Type B pancreatic cell (in vitro differentiated cells): Measurements from ENCODE around the gene PRKAR2A. TPM values are rescaled to one million over a fixed set of nuclear protein-coding genes. Genes with fewer than 3 reads are reported as not detected.
"Not testable (repeated sequence)": the region's sequence is repeated elsewhere in the genome, so short reads cannot be mapped to it uniquely, and the experiment has no call there.

Source experiments
- DNase-seq: peaks from one replicate; pipeline ENCODE4 v3.0.0; 2021; ENCODE audit warnings: mixed read lengths; ENCODE audit not compliant: unreplicated experiment; ENCODE audit errors: extremely low spot score
- H3K27ac Mint-ChIP-seq: 2 replicates; pipeline ENCODE4 v1.8.0; 2021; ENCODE audit warnings: mild to moderate bottlenecking, mixed read lengths
- H3K27me3 Mint-ChIP-seq: 2 replicates; pipeline ENCODE4 v1.8.0; 2021; ENCODE audit warnings: mixed read lengths
- H3K36me3 Mint-ChIP-seq: 2 replicates; pipeline ENCODE4 v1.8.0; 2021; ENCODE audit warnings: mixed read lengths
- H3K4me1 Mint-ChIP-seq: one replicate; pipeline ENCODE4 v1.8.0; 2021; ENCODE audit warnings: mixed read lengths; ENCODE audit not compliant: unreplicated experiment
- H3K4me3 Mint-ChIP-seq: 2 replicates; pipeline ENCODE4 v1.8.0; 2021; ENCODE audit warnings: mild to moderate bottlenecking, mixed read lengths
- H3K9me3 Mint-ChIP-seq: 2 replicates; pipeline ENCODE4 v1.8.0; 2021; ENCODE audit warnings: mixed read lengths
- total RNA-seq: library from RNA; stranded (reverse); gene quantifications from 2 replicates; pipeline ENCODE4 v1.2.1, GENCODE V29; 2021; ENCODE audit warnings: low replicate concordance
- TF ChIP-seq, protein P1 (sequence below): fragments of 200-600 bp; sonication (generic); conservative IDR thresholded peaks from 2 replicates; pipeline ENCODE4 v1.5.0; 2021; ENCODE audit warnings: antibody characterized with exemption, mild to moderate bottlenecking

The PRKAR2A gene
- total RNA-seq, 1 donor from 2014 or later, result 44.1 TPM

DNA sequence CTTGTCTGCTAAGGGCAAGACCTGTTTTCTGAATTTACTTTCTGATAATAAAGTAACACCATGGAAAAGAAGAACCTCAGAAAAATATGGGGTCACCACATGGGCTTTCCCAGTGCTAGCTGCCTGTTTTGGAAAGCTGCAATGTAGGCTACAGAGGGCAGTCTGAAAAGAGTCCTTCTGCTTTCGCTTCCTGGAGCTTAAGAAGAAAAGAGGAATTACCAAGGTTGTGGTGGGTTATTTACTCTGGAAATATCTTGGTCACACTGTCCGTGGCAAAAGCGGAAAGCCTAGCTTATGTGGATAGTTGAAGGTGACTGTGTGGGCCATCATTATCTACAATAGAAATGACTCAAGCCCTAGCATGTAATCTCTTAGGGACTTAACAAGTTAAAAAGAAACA, 98.9 kb downstream of the PRKAR2A start:
- Mint-ChIP-seq H3K9me3 (no peaks in the 10 kb centered on the region), H3K4me1 (peaks cover 8% of the 10 kb centered on the region), H3K27ac (no peak overlapping the region), H3K4me3 (no peak overlapping the region), H3K27me3 (no peaks in the 10 kb centered on the region), H3K36me3 (peaks cover 8% of the 10 kb centered on the region)
- TF ChIP-seq, protein P1, sequence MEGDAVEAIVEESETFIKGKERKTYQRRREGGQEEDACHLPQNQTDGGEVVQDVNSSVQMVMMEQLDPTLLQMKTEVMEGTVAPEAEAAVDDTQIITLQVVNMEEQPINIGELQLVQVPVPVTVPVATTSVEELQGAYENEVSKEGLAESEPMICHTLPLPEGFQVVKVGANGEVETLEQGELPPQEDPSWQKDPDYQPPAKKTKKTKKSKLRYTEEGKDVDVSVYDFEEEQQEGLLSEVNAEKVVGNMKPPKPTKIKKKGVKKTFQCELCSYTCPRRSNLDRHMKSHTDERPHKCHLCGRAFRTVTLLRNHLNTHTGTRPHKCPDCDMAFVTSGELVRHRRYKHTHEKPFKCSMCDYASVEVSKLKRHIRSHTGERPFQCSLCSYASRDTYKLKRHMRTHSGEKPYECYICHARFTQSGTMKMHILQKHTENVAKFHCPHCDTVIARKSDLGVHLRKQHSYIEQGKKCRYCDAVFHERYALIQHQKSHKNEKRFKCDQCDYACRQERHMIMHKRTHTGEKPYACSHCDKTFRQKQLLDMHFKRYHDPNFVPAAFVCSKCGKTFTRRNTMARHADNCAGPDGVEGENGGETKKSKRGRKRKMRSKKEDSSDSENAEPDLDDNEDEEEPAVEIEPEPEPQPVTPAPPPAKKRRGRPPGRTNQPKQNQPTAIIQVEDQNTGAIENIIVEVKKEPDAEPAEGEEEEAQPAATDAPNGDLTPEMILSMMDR, result no peak
- no peak for DNase-seq

DNA sequence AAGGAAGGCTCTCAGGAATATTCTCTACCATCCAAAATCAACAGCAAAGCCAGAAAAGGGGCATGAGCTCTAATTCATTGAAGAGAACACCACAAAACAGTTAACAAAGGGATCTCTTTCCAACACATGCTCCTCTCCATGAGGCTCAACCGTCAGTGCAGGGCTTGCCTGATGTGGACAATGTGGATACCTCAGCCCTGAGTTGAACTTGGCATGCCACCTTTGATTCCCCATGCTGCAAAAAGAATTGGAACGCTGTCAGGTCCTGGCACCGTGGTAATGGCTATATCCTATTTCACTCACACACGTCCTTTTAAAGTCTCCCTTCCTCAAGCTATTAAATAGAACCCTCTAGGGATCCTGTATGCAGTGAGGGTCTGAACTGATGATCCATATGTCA, 100.0 kb downstream of the PRKAR2A start:
- TF ChIP-seq, protein P1, result no peak
- Mint-ChIP-seq H3K27me3 (no peaks in the 10 kb centered on the region), H3K27ac (peak overlapping the region; percentile 26), H3K9me3 (no peaks in the 10 kb centered on the region), H3K4me1 (peaks cover 8% of the 10 kb centered on the region), H3K36me3 (peaks cover 5% of the 10 kb centered on the region), H3K4me3 (no peak overlapping the region)
- DNase-seq, result no peak

DNA sequence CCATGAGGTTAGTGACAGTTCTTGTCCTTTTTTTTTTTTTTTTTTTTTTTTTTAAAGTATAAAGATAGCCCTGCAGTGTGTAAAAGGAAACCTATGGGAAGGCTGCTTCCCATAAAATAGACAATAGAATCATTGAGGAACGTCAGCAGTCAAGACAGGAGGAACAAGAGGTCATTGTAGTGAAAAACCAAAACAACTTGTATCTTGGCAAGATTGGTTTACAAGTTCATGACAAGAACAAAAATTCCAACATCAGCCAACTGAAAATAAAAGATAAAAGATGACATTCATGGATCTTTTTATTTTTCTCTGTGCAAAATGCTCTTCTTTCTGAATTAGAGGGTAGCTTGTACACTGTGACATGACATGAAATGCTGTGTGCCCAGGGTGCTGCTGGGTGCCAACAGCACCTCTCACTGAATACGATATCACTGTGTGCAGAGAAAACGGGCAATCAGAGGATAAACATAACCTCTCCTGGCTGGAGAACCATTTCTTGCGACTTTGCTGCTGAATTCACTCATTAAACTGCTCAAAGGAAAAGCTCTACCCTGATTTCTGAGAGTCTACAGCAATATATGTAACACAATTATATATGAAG, 100.6 kb downstream of the PRKAR2A start:
- H3K4me1 Mint-ChIP-seq, result peaks cover 8% of the 10 kb centered on the region
- DNase-seq, result no peak
- peak overlapping the region; percentile 26 for H3K27ac Mint-ChIP-seq
- TF ChIP-seq, protein P1, result no peak
- H3K36me3 Mint-ChIP-seq, result peaks cover 5% of the 10 kb centered on the region
- no peak overlapping the region for H3K4me3 Mint-ChIP-seq
- H3K9me3 Mint-ChIP-seq, result no peaks in the 10 kb centered on the region
- H3K27me3 Mint-ChIP-seq, result no peaks in the 10 kb centered on the region

DNA sequence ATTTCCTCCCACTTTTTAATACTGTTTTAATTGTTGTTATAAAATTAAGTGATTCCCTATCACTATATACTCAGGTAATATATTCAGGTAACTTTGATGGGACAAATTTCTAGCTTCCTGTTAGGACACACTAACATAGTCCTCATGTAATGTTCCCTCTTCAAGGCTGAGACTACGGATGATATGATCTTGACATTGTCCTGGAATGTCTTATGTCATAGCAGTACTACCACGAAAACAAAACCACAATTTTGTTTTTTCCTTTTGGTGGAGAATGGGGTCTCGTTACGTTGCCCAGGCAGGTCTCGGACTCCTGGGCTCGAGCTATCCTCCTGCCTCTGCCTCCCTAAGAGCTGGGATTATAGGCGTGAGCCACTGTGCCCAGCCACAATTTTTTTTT, 103.9 kb downstream of the PRKAR2A start:
- H3K4me1 Mint-ChIP-seq, result peaks cover 12% of the 10 kb centered on the region
- H3K27ac Mint-ChIP-seq, result no peak overlapping the region
- no peaks in the 10 kb centered on the region for H3K9me3 Mint-ChIP-seq
- TF ChIP-seq, protein P1, result no peak
- DNase-seq, result no peak
- H3K4me3 Mint-ChIP-seq, result no peak overlapping the region
- H3K27me3 Mint-ChIP-seq, result no peaks in the 10 kb centered on the region
- peaks cover 5% of the 10 kb centered on the region for H3K36me3 Mint-ChIP-seq

DNA sequence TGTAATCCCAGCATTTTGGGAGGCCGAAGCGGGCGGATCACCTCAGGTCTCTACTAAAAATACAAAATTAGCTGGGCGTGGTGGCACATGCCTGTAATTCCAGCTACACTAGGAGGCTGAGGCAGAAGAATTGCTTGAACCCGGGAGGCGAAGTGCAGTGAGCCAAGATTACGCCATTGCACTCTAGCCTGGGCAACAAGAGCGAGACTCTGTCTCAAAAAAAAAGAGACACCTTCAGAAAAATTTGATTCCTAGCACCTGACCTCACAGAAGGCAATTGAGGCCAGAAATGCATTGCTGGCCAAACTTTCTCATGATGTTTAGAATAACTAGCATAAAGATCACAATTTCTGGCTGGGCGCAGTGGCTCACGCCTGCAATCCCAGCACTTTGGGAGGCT, 106.4 kb downstream of the PRKAR2A start:
- not testable (repeated sequence) for H3K36me3 Mint-ChIP-seq, H3K27me3 Mint-ChIP-seq, H3K4me1 Mint-ChIP-seq, H3K9me3 Mint-ChIP-seq, DNase-seq, H3K4me3 Mint-ChIP-seq, H3K27ac Mint-ChIP-seq

DNA sequence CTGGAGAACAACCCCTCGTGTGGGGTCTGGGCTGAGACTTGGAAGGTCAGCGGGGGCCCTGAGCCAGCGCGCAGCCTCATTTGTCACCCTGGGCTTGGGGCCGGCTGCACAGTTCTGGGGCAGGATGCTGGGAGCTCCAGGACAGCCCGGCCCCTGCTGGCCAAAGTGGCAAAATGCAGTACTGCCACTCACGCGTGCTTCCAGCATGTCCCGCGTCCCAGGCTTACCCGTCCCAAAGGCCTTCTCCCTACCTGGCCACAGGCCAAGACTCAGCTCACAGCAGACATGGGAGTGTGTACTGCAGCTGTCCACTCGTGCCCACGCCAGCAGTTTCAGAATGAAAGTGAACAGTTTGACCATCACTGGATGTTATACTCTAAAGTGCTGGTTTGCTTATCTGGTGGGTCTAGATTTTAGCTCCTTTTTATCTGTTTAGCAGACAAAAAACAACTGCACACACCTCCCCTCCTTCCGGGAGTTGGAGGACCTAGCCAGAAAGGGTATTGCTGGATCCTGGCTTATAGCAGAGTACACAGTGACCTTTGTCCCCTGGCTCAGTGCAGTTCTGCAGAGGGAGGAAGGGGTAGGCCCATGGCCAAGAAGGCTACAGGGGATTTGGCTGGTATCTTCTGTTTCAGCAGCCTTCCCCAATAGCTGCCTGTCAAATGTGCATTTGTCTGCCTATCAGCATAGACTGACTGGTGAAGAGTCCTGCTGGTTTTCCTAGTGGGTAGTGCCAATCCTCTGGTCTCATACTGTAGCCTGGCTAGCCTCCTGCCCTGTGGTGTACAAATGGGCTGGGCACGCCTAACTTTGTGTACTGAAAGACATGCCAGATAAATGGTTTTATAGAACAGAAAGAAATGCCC, 107.5 kb downstream of the PRKAR2A start:
- Mint-ChIP-seq H3K27me3 (no peaks in the 10 kb centered on the region), H3K4me1 (peaks cover 13% of the 10 kb centered on the region), H3K4me3 (no peak overlapping the region), H3K9me3 (no peaks in the 10 kb centered on the region), H3K36me3 (no peaks in the 10 kb centered on the region), H3K27ac (peak overlapping the region; percentile 79)
- DNase-seq, result peak; percentile 76
- TF ChIP-seq, protein P1, result peak; percentile 86
